Neural cell (in vitro differentiated cells): Measurements from ENCODE around the gene SHANK1.

Source experiments
- CTCF ChIP-seq: fragments of 450-650 bp; IDR thresholded peaks from 2 replicates; pipeline ENCODE4 v1.5.1; 2014; ENCODE audit warnings: antibody characterized with exemption, mild to moderate bottlenecking, moderate library complexity; ENCODE audit not compliant: poor library complexity, severe bottlenecking
- EP300 ChIP-seq: fragments of 450-650 bp; conservative IDR thresholded peaks from 2 replicates; pipeline ENCODE4 v1.6.1; 2014; ENCODE audit warnings: antibody characterized with exemption, mild to moderate bottlenecking, moderate library complexity; ENCODE audit not compliant: poor library complexity, severe bottlenecking
- EZH2 ChIP-seq: fragments of 200-600, 300-800 bp; shearing (Covaris generic), sonication (generic); IDR thresholded peaks from 2 replicates; pipeline ENCODE4 v1.6.1; 2014; ENCODE audit warnings: antibody characterized with exemption, low read length, borderline replicate concordance, mild to moderate bottlenecking; ENCODE audit not compliant: insufficient read depth, poor library complexity, severe bottlenecking
- REST ChIP-seq: IDR thresholded peaks from 2 replicates; pipeline ENCODE4 v1.6.1; 2012; ENCODE audit warnings: borderline replicate concordance
- SMC3 ChIP-seq: fragments of 450-650 bp; conservative IDR thresholded peaks from 2 replicates; pipeline ENCODE4 v1.6.1; 2014; ENCODE audit warnings: antibody characterized with exemption, mild to moderate bottlenecking, moderate library complexity; ENCODE audit not compliant: poor library complexity

- TF ChIP-seq CTCF (no peak), SMC3 (no peak), EP300 (no peak), EZH2 (no peak), REST (no peak)
Observed at GRCh38 chr19:50677636-50678035, 42.0 kb downstream of the SHANK1 start.
